Measurements from ENCODE around the gene GRM7.

Gene GRM7

DNA sequence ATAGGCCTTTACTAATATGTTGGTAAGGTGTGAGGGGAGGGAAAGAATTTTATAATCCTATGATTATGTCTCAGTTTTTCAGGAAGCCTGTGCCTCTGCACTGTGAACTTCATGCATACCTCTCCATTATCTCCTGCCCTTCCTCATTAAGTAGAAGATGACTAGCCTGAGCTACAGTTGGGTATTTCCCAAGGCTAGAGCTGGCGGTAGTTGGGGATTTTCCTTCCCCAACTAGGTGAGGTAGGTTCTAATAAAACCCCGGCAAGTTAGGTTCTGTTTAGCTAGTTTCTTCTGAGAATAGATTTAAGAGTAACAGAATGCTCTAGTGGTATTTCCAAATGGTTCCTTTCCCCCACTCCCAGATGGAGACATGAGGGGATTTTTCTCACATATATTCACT, 414.5 kb downstream of the GRM7 start:
- Histone ChIP-seq H3K4me1 (ENCODE audit: insufficient read depth, low read length) (no peaks in the 10 kb centered on the region), H3K27me3 (ENCODE audit: insufficient read depth, low read length) (no peaks in the 10 kb centered on the region), H3K36me3 (ENCODE audit: insufficient read depth, low read length) (no peaks in the 10 kb centered on the region), H3K9me3 (ENCODE audit: low read length) (no peaks in the 10 kb centered on the region), H2AFZ (ENCODE audit: low read depth, low read length) (no peak overlapping the region), H3K4me3 (ENCODE audit: low read length) (no peak overlapping the region)

DNA sequence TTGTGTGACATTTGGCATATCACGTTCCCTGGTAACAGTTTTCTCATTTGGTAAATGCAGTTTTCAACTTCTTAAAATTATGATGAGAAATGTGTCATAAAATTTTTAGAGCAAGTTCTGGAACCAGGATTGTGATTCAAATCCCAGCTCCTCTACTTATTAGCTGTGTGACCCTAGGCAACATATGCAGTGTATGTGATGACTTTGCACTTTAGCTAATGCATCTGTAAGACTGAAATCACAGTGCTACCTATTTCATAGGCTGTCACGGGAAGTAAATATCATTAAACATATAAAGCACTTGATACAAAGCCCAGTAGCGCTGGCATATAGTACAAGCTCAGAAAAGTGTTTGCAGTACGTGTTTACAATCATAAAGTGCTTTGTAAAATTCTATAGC, 419.4 kb downstream of the GRM7 start:
- Histone ChIP-seq H3K36me3 (ENCODE audit: insufficient read depth, low read length) (no peaks in the 10 kb centered on the region), H3K4me3 (ENCODE audit: low read length) (no peak overlapping the region), H2AFZ (ENCODE audit: low read depth, low read length) (no peak overlapping the region), H3K9me3 (ENCODE audit: low read length) (no peaks in the 10 kb centered on the region), H3K4me1 (ENCODE audit: insufficient read depth, low read length) (no peaks in the 10 kb centered on the region), H3K27me3 (ENCODE audit: insufficient read depth, low read length) (no peaks in the 10 kb centered on the region)

DNA sequence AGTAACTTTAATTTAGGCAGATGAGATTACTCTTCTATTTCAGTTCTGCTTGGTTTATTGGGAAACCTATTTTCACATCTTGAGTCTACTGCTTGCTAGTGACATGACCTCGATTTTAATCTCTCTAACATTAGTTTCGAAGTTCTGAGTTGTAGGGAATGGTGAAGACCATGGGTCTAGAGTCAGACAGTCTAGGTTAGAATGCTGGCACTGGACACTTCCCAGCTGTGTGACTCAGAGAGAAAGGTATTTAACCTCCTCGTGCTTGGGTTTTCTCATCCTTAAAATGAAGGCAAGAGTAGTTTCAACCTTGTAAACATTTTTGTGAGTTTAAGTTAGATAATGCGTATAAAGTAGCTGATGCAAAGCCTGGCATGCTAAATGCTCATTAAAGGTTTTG, 422.1 kb downstream of the GRM7 start:
- Histone ChIP-seq H3K4me1 (ENCODE audit: insufficient read depth, low read length) (no peaks in the 10 kb centered on the region), H3K36me3 (ENCODE audit: insufficient read depth, low read length) (no peaks in the 10 kb centered on the region), H2AFZ (ENCODE audit: low read depth, low read length) (no peak overlapping the region), H3K4me3 (ENCODE audit: low read length) (no peak overlapping the region), H3K27me3 (ENCODE audit: insufficient read depth, low read length) (no peaks in the 10 kb centered on the region), H3K9me3 (ENCODE audit: low read length) (no peaks in the 10 kb centered on the region)

DNA sequence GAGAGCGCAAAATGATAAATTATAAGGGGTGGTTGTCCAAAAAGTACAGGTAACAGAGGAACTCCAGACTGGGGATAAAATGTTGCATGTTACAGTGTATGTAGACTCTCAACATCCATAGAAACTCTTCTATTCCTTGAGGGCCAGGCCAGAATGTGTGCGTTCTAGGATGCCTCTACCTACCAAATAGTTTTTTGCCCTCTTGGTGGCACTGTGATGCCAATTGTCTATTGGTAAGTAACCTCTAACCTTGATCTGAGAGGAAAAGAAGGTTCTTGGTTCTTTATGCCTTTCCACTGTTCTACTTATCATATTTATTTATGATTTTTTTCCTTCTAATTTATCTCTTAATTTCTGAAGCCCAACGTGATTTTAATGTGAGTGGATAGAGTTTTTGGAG, 424.6 kb downstream of the GRM7 start:
- Histone ChIP-seq H3K4me3 (ENCODE audit: low read length) (no peak overlapping the region), H3K9me3 (ENCODE audit: low read length) (no peaks in the 10 kb centered on the region), H3K27me3 (ENCODE audit: insufficient read depth, low read length) (no peaks in the 10 kb centered on the region), H3K36me3 (ENCODE audit: insufficient read depth, low read length) (no peaks in the 10 kb centered on the region), H3K4me1 (ENCODE audit: insufficient read depth, low read length) (no peaks in the 10 kb centered on the region), H2AFZ (ENCODE audit: low read depth, low read length) (no peak overlapping the region)

DNA sequence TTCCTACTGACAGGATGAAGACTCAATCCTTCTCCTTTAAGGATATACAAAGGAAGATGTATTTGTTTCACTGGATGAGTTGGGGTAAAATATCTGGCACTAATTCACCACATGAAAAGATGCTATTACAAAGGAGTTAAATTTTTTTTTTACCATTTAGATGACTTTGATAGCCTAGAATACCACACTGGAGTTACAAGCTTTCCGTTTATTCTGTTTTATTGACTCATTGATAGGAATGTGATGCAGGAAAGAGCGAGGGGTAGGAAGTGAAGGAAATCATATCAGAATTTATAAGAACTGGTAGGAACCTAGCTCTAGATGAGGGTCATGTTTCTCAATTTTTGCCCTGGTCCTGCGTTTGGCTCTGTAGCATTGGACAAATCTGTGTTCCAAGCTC, 427.2 kb downstream of the GRM7 start:
- Histone ChIP-seq H3K27me3 (ENCODE audit: insufficient read depth, low read length) (no peaks in the 10 kb centered on the region), H2AFZ (ENCODE audit: low read depth, low read length) (no peak overlapping the region), H3K36me3 (ENCODE audit: insufficient read depth, low read length) (no peaks in the 10 kb centered on the region), H3K4me3 (ENCODE audit: low read length) (no peak overlapping the region), H3K9me3 (ENCODE audit: low read length) (no peaks in the 10 kb centered on the region), H3K4me1 (ENCODE audit: insufficient read depth, low read length) (no peaks in the 10 kb centered on the region)

DNA sequence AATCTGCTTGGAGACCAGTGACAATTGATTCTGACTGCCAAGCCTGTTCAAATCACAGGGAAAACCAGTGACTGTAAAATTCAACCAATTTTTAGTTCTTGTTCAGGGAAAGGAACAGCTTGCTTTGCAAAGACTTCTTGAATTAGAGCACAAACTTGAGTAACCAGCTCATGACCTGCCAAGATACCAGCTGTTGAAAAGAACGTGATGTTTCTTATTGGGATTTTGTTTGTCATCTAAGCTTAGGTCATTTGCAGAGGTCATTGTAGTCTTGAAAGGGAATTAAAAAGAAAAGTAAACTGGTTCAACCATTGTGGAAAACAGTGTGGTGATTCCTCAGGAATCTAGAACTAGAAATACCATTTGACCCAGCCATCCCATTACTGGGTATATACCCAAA, 428.2 kb downstream of the GRM7 start:
- H2AFZ ChIP-seq (ENCODE audit: low read depth, low read length) = no peak overlapping the region
- H3K36me3 ChIP-seq (ENCODE audit: insufficient read depth, low read length) = no peaks in the 10 kb centered on the region
- H3K4me1 ChIP-seq (ENCODE audit: insufficient read depth, low read length) = no peaks in the 10 kb centered on the region
- no peaks in the 10 kb centered on the region for H3K27me3 ChIP-seq (ENCODE audit: insufficient read depth, low read length)
- no peak overlapping the region for H3K4me3 ChIP-seq (ENCODE audit: low read length)
- H3K9me3 ChIP-seq (ENCODE audit: low read length) = no peaks in the 10 kb centered on the region

DNA sequence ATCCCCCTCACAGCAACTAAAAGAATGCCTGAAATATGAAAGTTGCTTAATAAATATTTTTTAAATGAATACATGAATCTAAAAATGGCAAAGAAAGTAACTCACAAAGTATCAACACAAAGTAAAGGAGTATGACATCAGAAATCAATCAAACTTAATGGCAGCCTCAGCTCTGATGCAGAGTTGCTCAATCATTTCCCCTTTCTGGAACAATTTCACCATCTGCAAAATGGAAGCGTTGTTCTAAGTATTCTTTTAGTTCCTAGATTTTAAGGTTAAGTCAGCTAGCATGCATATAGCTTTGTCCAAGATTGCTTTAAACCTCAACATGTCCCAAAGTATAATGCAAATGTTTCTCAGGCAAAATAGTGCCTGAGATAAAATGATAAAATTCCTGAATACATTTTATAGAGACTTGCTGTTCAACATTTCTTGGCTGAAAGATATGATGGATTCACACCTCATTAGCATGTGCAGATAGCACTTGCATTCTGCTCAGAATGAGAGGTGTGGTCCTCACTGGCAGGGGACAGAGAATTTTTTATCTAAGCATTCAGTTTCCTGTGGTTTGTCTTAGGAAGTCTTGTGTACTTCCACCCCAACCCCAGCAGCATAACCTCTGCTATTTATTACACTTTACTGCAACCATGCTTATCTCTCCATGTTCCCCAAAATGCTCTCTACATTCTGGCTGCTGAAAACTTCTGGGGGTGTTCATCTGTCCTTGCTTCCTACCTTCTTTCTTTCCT, 429.3 kb downstream of the GRM7 start:
- no peak overlapping the region for H3K4me3 ChIP-seq (ENCODE audit: low read length)
- no peaks in the 10 kb centered on the region for H3K27me3 ChIP-seq (ENCODE audit: insufficient read depth, low read length)
- H3K4me1 ChIP-seq (ENCODE audit: insufficient read depth, low read length) = no peaks in the 10 kb centered on the region
- no peak overlapping the region for H2AFZ ChIP-seq (ENCODE audit: low read depth, low read length)
- H3K36me3 ChIP-seq (ENCODE audit: insufficient read depth, low read length) = no peaks in the 10 kb centered on the region
- no peaks in the 10 kb centered on the region for H3K9me3 ChIP-seq (ENCODE audit: low read length)

DNA sequence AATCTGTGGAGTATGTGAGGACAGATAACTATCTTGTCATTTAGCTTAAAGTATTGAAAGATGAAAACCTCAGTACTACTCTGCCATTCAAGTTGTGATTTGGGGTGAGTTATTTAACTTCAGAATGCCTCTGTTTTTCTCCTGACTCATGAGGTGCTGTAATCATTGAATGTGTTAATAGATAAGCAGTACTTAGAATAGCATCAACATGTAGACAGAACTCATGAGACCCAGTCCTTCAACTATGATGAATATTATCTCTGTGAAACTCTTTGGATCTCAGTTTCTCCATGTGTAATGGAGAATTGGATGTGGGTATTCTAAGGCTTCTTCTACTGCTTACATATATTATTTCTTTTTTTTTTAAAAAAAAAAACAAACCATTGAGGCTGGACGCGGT, 431.4 kb downstream of the GRM7 start:
- Histone ChIP-seq H3K4me1 (ENCODE audit: insufficient read depth, low read length) (no peaks in the 10 kb centered on the region), H3K27me3 (ENCODE audit: insufficient read depth, low read length) (no peaks in the 10 kb centered on the region), H2AFZ (ENCODE audit: low read depth, low read length) (no peak overlapping the region), H3K4me3 (ENCODE audit: low read length) (no peak overlapping the region), H3K36me3 (ENCODE audit: insufficient read depth, low read length) (no peaks in the 10 kb centered on the region), H3K9me3 (ENCODE audit: low read length) (no peaks in the 10 kb centered on the region)

DNA sequence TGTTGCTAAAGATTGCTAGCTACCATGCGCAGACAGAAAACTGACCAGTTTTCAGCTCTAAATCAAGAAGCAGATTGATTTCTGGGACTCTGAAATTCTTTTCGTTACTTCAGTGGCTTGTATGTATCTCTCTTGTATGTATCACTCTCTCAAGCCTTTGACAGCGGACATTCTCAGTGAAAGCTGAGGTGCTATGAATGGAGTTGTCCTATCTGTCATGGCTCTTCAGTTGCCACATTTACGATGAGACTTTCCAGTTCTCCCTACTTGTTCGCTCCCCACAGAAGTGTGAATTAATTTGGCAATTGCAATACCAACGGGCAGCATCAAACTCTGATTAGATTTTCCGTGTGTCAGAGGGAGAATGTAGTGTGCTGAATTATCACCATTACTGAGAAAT, 432.4 kb downstream of the GRM7 start:
- Histone ChIP-seq H2AFZ (ENCODE audit: low read depth, low read length) (no peak overlapping the region), H3K36me3 (ENCODE audit: insufficient read depth, low read length) (no peaks in the 10 kb centered on the region), H3K4me1 (ENCODE audit: insufficient read depth, low read length) (no peaks in the 10 kb centered on the region), H3K4me3 (ENCODE audit: low read length) (no peak overlapping the region), H3K9me3 (ENCODE audit: low read length) (no peaks in the 10 kb centered on the region), H3K27me3 (ENCODE audit: insufficient read depth, low read length) (no peaks in the 10 kb centered on the region)

DNA sequence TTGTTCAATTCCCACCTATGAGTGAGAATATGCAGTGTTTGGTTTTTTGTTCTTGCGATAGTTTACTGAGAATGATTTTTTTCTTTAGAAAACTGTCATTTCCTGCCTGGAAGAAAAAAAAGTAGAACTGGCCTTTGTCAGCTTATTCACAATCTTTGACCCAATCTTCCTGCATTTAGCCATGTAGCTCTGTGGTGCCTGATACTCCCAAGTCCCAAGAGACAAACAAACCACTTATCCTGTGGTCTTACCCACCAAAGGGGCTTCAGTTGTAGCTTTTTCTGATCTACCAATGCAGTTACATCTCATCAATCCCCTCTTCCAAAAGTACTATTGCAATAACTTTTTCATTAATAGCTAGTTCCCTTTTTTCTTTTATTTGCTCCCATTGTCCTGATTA, 444.6 kb downstream of the GRM7 start:
- Histone ChIP-seq H3K9me3 (ENCODE audit: low read length) (no peaks in the 10 kb centered on the region), H2AFZ (ENCODE audit: low read depth, low read length) (no peak overlapping the region), H3K4me3 (ENCODE audit: low read length) (no peak overlapping the region), H3K36me3 (ENCODE audit: insufficient read depth, low read length) (no peaks in the 10 kb centered on the region), H3K27me3 (ENCODE audit: insufficient read depth, low read length) (no peaks in the 10 kb centered on the region), H3K4me1 (ENCODE audit: insufficient read depth, low read length) (no peaks in the 10 kb centered on the region)

DNA sequence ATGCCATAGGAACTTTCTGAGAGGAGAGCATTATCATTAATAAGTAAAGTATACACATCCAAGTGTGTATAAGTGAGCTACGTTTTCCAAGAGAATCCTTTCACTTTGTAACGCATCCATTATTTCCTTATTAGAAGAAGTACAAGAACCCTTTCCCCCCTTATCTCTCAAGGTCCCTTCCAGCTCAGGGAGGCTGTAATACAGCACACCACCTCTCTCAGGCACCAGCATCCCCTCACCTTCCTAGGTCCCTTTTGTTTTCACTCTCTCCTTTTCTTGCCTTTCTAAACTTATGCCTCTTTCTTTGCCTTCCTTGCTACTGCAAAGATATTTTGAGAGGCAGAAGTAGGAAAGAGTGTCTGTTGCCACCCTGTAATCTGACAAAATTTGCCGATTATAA, 446.0 kb downstream of the GRM7 start:
- H3K4me3 ChIP-seq (ENCODE audit: low read length) = no peak overlapping the region
- H3K9me3 ChIP-seq (ENCODE audit: low read length) = no peaks in the 10 kb centered on the region
- H2AFZ ChIP-seq (ENCODE audit: low read depth, low read length) = no peak overlapping the region
- no peaks in the 10 kb centered on the region for H3K27me3 ChIP-seq (ENCODE audit: insufficient read depth, low read length)
- H3K36me3 ChIP-seq (ENCODE audit: insufficient read depth, low read length) = no peaks in the 10 kb centered on the region
- H3K4me1 ChIP-seq (ENCODE audit: insufficient read depth, low read length) = no peaks in the 10 kb centered on the region

DNA sequence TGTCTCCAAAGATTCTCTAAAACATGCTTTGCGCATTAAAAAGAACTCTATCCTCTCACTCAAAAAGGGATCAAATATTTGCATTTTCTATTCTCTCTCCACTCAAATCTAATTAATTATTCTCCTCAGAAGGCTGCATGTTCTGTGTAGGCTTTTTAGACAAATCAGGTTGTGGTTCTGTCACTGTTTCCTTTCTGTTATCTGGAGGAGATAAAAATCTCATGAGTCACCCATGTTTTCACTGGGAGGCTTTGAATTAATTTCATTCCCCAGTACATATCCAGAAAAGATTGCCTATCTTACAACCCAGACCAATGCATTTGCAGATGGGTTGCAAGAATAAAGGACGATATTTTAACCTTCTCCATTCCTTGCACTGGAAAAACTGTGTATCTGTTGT, 446.5 kb downstream of the GRM7 start:
- H3K36me3 ChIP-seq (ENCODE audit: insufficient read depth, low read length) = no peaks in the 10 kb centered on the region
- H3K4me1 ChIP-seq (ENCODE audit: insufficient read depth, low read length) = no peaks in the 10 kb centered on the region
- H3K4me3 ChIP-seq (ENCODE audit: low read length) = no peak overlapping the region
- H3K27me3 ChIP-seq (ENCODE audit: insufficient read depth, low read length) = no peaks in the 10 kb centered on the region
- H3K9me3 ChIP-seq (ENCODE audit: low read length) = no peaks in the 10 kb centered on the region
- H2AFZ ChIP-seq (ENCODE audit: low read depth, low read length) = no peak overlapping the region

DNA sequence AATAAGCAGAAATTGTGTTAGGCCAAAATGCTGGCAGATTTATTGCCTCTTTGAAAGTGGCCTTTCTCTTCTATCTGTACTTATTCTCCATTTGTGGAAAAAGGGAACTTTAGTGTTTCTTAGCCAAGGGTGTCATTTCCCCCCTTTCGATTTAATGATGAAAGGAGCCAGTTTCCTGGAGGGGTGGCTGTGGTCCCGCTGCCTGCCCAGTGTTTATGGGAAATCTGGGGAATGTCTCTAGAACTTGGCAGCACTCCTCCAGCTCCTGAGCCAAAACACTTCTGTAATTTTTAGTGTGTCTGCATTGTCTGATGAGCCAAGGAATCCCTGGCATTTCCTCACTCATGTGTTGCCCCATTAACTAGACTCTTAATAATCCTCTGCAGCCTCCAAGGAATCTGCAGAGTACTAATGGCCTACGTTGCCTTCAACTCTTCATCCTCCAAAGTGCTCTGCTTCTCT, 448.8 kb downstream of the GRM7 start:
- Histone ChIP-seq H3K36me3 (ENCODE audit: insufficient read depth, low read length) (no peaks in the 10 kb centered on the region), H2AFZ (ENCODE audit: low read depth, low read length) (no peak overlapping the region), H3K27me3 (ENCODE audit: insufficient read depth, low read length) (no peaks in the 10 kb centered on the region), H3K9me3 (ENCODE audit: low read length) (no peaks in the 10 kb centered on the region), H3K4me3 (ENCODE audit: low read length) (no peak overlapping the region), H3K4me1 (ENCODE audit: insufficient read depth, low read length) (no peaks in the 10 kb centered on the region)

DNA sequence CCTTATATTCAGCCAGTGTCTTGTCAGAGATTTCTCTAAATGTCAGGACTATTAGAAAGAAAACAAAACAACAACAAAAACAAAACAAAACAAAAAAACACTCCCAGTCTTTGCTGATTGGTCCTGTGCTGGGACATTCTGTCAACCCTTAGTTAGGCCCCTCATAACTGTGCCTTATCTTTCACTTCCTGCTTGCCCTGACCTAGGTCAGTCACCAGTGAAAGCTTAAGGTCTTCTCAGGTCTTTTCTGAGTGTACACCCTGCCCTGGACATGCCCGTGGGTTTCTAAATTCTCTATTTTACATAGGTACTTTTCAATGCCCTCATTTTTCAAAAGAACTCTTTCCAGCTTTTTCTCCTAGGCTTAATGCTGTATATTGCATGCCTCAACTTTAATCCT, 454.1 kb downstream of the GRM7 start:
- Histone ChIP-seq H3K36me3 (ENCODE audit: insufficient read depth, low read length) (no peaks in the 10 kb centered on the region), H3K4me1 (ENCODE audit: insufficient read depth, low read length) (no peaks in the 10 kb centered on the region), H2AFZ (ENCODE audit: low read depth, low read length) (no peak overlapping the region), H3K9me3 (ENCODE audit: low read length) (no peaks in the 10 kb centered on the region), H3K27me3 (ENCODE audit: insufficient read depth, low read length) (no peaks in the 10 kb centered on the region), H3K4me3 (ENCODE audit: low read length) (no peak overlapping the region)
